ENCODE results near the gene PAQR7.

The PAQR7 gene

GRCh38 chr1:25815208-25816111 lies 60.0 kb downstream of the PAQR7 start:
- no peak for DNase-seq

DNA sequence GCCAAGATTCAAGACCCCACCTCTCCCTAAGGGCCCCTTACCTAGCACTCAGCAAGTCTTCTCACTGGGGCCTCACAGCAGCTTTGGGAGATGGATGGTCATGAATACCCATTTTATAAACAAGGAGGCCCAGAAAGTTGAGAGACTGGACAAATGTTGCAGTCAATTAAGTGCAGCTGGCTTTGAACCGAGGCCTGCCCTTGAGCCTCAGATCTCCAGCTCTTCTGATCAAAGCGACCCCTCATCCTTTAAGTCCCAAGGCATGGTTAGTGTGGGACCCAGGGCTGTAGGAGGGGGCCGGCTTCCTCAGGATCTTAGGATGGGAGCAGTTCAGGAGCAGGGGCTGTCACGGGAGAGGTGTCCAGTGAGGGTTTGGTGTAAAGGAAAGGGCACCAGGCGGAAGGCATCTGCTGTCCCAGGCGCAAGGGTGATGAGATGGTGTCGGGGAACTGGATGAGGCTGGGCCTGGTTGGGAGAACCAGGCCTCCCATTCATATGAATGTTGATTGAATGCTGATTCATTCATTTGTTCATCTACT lies 60.9 kb downstream of the PAQR7 start:
- DNase-seq: no peak

DNA sequence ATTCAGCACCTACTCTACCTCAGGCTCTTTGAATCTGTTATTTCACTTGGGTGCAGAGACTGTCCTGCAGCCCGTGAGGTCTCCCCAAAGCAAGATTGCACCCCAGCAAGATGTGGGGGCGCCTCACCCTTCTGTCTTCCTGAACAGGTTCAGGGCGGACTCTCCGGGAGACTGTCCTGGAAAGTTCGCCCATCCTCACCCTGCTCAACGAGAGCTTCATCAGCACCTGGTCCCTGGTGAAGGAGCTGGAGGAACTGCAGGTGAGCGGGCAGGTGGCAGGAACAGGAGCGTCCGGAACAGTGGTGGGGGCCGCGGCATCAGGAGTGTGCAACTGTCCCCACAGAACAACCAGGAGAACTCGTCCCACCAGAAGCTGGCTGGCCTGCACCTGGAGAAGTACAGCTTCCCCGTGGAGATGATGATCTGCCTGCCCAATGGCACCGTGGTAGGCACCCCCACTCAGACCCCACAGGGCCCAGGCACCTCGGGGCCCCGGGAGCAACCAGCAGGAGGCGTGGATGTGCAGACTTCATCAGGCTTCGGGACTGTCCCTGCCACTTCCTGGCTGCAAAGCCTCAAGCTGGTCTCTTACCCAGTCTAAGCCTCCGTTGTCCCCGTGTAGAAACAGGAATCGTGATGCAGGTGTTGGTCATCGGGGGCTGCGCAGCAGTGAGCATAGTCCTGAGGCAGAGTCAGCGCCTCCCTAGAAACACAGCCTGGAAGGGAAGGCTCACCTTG lies 61.6 kb downstream of the PAQR7 start:
- no peak for DNase-seq

DNA sequence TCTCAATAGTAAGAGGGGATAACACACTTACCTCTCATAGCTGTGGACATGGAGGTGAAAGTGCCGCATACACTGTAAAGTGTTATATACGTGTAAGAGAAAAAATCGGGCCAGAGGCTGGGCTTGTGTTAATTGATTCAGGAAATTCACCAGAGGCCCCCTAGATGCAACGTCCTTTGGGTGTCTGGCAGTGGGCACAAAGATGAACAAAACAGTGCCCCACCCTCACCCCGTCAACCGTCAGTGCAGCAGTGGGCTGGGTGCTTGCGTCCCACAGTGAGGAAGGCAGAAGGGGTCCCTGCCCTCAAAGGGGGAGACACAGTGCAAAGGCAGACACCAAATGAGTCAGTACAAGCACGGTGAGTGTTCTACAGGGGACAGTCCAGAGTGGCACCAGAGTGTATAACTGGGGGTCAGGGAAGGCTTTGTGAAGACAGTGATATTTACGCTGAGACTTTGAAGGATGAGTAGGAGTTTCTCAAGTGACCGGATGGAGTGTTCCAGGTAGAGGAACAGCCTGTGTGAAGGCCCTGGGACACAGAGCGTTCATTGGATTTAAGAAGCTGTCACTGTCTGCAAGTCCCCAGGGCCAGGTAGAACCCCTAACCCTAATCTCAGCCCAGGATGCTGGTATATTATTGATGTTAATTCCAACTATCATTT lies 62.3 kb downstream of the PAQR7 start:
- DNase-seq: no peak

All from DMS 273 treated with DMSO at 0.1 percent for 48 hours (cell line).